K562 (cell line): Measurements from ENCODE around the gene PRKAR2B. TPM values are rescaled to one million over a fixed set of nuclear protein-coding genes. Genes with fewer than 3 reads are reported as not detected.

Experiments
- FIP1L1 ChIP-seq: fragments of 200-400 bp; formaldehyde crosslinking; IDR thresholded peaks from 2 replicates; pipeline ENCODE4 v1.6.1; 2018; ENCODE audit warnings: mild to moderate bottlenecking, low read depth, low read length; ENCODE audit not compliant: poor library complexity, severe bottlenecking
- MTA1 ChIP-seq: fragments of 450-650 bp; IDR thresholded peaks from 2 replicates; pipeline ENCODE4 v1.6.1; 2017; ENCODE audit warnings: borderline replicate concordance
- RBM25 ChIP-seq: fragments of 200-400 bp; formaldehyde crosslinking; IDR thresholded peaks from 2 replicates; pipeline ENCODE4 v1.6.1; 2018; ENCODE audit warnings: low read length, low read depth, moderate library complexity; ENCODE audit not compliant: severe bottlenecking
- STAT6 ChIP-seq: sonication (generic); formaldehyde crosslinking; IDR thresholded peaks from 2 replicates; pipeline ENCODE4 v1.8.1; 2023; ENCODE audit warnings: mild to moderate bottlenecking, missing genetic modification reagents
- ZBTB40 ChIP-seq, 2 experiments: fragments of 450-650 bp in 1 of 2; sonication (generic) in 1 of 2; formaldehyde crosslinking in 1 of 2; IDR thresholded peaks; 2 replicates each; pipeline versions ENCODE4 v1.7.1 to v1.9.0; 2016 to 2022; ENCODE audit warnings: inconsistent platforms in 1 of 2, mild to moderate bottlenecking in 1 of 2, missing genetic modification reagents in 1 of 2
- ZNF277 ChIP-seq: fragments of 250-450 bp; sonication (Bioruptor Pico); IDR thresholded peaks from 2 replicates; pipeline ENCODE4 v1.8.0; 2022; ENCODE audit warnings: inconsistent platforms, mild to moderate bottlenecking, moderate library complexity, borderline replicate concordance
- ZNF77 ChIP-seq: fragments of 250-450 bp; sonication (Bioruptor Pico); IDR thresholded peaks from 2 replicates; pipeline ENCODE4 v1.5.0; 2020
- polyA plus RNA-seq, 8 experiments: library from polyadenylated mRNA; depleted of rRNA in 4 of 8; stranded (reverse) in 5 of 8; unstranded in 3 of 8; fragments of >200 nt; fragmentation: Nextera tagmentation in 2 of 8; fragmentation: Illumina TruSeq in 1 of 8; extraction: Ambion mirVana in 2 of 8; extraction: Trizol in 1 of 8; gene quantifications; 2 replicates each; pipeline versions ENCODE4 v1.2.1 to v1.2.3, GENCODE V29; 2011 to 2014; ENCODE audit warnings: inconsistent platforms in 1 of 8, missing spikeins in 1 of 8
- total RNA-seq, 7 experiments: library from RNA; depleted of rRNA in 6 of 7; stranded (reverse); fragments of >200 nt in 6 of 7; fragmentation: Illumina TruSeq in 2 of 7; extraction: Trizol in 2 of 7; gene quantifications; 2 replicates each; pipeline versions ENCODE4 v1.2.1 to v1.2.3, GENCODE V29; 2011 to 2021; ENCODE audit warnings: low replicate concordance in 1 of 7

Gene PRKAR2B
- total and polyA plus RNA-seq, 9 of the 15 experiments (the other 6 are each of a cell fraction or from before 2014, with no cell fraction given) = 59.0 to 173 (median 129) TPM

- TF ChIP-seq ZNF277 (no peak), ZBTB40 (IDR thresholded peaks at IDR 0.05) (peak; percentile 77), ZBTB40 (CRISPR knock-in tag; IDR thresholded peaks at IDR 0.05) (no peak), FIP1L1 (no peak), MTA1 (no peak), RBM25 (peak; percentile 46), STAT6 (CRISPR knock-in tag) (no peak), ZNF77 (CRISPR knock-in tag) (no peak)
- TF ChIP-seq, all 486 proteins: peak for 4
Measured at GRCh38 chr7:107145067-107145838, 100.7 kb downstream of the PRKAR2B start (continued).
